HG02623 (cell line): ENCODE measurements around the gene NOTCH3.

Source experiments
- ATAC-seq: cut with Tn5 transposase; IDR thresholded peaks from one replicate; pipeline ENCODE4 v1.9.1; 2021; ENCODE audit warnings: moderate library complexity; ENCODE audit not compliant: unreplicated experiment

NOTCH3 gene

DNA sequence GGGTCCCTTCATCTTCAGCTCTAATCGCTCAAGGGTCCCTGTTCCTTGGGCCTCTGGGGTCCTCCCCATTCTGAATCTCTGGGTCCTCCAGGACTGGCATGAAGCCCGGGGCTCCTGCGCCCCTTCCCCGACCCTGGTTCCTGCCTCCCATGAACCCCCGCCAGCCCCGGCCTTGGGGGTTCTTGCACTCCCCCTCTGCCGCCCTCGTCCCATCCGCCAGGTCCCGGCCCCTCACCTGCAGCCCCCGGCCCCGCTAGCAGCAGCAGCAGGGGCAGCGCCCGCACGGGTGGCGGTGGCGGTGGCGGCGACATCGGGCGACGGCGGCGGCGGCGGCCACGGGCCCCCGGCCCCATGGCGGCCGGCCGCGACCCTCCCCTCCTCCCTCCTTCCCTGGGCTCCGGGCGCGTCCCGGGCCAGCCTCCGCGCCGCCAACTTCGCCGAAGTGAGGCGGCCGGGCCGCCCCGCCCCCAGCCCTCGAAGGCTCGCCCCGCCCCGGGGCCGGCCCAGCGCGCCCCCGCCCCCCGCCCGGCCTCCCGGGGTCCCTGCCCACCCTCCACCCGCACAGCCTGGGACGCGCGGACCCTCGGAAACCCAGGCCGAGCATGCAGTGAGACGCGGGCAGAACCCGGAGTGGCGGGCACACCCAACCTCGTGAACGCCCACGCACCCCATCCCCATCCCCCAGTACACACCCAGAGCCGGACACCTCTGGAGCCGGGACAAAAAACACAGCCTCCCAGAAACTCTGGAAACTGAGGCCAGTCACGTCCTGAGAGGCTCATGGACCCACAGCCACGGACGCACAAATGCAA lies at the start of gene NOTCH3:
TSS of gene NOTCH3 (minus strand) at position 443 of the 812 bp plus-strand sequence. CDS start at position 353, 90 bp downstream.
- ATAC-seq = no peak

DNA sequence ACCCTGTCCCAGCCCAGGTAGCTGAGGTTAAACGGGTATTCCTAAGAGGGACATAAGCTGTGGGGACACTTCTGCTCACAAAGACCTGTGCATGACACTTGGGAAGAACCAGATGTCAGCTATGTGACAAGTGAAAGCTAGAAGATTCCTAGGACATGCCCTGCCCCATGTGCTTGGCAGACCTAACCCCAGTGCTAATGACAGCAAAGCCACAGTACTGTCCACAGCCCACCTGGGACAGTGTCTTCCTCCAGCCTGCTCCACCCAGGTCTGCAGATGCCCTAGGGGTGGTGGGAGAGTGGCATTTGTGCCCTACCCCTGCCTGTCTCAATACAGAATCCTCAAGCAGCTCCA lies 49.8 kb upstream of the NOTCH3 start:
- ATAC-seq = no peak

DNA sequence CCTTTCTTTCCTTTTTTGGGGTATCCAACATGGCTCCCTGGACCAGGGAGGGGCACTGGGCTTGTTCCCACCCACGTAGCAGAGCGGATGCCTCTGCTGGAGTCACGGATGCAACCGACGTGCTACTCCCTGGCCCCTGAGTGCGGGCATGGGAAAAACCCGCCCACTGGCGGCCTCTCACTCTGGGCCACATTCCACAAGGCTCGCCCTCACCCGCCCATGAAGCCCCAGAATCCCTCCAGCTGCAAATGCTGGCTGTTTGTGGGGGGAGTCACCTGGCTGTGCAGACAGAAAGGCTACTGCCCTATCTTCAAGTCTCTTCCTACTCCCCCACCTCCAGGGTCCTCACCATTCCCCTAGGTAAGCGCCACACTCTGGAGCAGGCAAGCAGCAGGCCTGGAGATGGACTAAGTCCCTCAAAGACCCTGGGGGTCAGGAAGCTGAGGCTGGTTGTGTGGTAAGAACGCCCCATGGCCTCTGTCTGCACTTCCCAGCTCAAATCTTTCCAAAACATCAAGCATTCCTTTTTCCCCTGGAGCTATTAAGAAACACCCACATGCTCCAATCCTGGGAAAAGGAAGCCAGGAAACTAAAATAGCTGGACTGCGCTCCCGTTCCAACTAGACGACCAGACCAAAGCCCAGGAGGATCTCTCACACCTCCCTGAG lies 49.3 kb upstream of the NOTCH3 start:
- ATAC-seq = no peak

DNA sequence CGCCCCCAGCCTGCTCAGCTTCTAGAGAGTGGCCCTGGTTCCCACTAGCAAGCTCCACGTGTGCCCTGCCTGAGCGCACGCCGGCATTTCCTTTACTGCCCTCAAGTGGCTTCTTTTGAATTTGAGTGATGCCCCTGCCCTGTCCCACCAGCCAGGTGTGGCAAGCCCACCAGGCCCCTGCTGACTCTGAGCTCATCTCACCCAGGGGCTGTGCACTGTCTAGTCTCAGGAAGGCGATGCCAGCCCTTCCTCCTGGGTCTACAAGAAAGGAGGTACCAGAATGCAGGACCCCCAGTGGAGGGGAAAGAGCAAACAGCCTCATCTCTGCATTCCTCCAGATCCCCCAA lies 48.7 kb upstream of the NOTCH3 start:
- no peak for ATAC-seq

DNA sequence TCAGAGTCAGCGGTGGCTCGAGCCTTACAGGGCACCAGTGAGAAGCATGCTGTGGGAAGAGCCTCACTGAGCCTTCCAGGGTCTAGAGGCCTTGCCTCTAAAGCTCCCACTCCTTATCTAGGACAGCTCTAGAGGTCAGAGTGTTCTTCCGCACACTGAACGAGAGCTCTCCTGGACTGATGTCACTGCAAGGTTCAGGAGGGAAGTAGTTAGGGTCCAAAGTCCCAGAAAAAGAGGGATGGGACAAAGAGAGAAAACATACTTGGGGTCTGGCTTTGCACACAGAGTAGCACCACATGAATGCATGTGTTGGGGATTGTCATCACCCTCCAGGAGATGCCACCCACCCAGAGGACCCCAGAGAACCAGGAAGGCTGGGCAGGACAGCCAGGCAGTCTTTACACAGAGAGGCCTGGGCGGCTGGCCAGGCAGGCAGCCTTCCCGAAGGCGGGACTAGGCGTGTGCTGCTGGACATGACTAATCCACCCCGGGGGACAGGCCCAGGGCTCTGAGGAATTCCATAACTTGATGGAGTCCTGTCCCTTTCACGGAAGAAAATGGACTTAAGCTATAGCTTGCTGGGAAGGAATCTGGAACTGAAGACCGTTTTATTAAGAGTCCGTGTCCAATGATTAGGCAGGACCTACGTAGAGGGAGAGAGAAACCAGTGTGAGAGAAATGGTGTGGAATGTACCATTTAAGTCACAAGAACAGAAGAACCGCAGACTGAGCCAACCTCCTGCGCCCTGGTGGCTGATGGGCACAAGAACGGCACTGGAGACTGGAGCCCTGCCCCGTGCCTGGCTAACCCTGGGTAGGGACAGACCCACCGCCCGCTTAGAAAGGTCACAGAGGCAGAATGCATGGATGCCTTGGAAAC lies 48.1 kb upstream of the NOTCH3 start:
- no peak for ATAC-seq

DNA sequence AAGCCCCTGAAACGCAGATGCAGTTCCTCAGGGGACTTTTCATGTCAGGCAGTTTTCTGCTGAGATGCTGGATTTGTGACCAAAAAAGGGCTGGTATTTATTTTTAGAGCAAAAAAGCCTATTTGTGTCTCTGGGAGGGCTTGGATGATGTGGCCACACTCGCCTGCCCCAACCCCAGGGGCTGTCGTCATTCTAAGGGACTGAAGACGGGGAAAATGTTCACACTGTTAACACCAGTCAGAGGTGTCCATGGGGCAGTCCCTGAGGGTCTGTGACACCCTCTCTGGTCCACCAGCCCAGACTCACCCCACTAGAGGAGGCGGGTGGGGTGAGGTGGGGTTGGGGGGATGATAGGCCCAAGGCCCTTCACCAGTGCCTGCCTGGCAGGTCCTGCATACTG lies 47.3 kb upstream of the NOTCH3 start:
- ATAC-seq = no peak

DNA sequence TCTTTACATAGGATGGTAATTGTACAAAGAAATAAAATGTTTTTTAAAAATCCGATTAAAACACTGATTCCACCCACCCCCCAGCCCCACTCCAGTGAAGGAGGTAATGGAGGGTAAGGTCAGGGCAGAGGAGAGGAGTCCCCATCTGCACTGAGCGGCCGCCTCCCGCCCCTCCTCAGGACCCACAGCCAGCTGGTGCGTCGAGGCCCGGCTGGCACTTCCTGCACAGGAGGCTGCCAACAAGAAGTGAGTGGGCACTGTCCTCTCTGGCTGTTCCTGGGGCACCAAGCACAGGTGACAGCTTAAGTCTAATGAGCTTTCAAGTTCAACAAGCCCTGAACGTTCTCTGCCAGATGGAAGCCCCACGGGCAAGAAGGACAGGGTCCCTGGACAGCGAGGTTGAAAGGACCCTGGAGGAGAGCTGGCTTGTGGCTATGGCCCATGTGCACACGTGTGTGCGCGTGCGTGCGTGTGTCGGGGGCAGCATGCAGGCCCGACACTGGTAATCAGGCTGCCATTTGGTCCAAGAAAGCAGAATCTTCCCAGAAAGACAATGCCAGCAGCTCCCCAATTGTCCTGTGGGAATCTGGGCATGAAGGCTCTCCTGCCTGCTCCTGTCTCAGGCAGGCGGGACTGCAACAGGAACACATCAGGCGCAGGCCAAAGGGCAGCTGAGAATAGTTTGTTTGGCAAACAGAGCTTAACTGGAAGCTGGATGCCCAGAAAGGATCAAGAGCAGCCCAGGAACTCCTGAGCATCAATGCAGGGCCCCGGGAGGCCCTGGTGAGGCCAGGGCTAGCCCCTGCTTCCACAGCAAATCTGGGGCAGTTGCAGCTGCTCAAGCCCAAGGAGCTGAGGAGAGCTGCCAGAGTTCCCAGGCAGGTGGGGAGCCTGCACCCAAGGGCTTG lies 46.6 kb upstream of the NOTCH3 start:
- no peak for ATAC-seq

DNA sequence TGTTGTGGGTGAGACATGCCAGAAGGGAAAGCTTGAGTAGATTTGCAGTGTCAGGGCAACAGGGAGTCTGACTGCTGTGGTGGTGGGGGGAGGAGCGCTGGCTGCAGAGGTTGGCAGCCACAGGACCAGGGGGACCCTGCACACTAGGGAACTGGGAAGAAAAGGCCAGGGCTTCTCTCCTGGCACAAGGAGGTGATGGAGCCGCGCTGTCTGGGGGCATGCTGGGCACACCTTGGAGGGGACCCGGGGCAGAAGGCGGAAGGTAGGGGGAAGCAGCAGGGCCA lies 45.3 kb upstream of the NOTCH3 start:
- no peak for ATAC-seq

DNA sequence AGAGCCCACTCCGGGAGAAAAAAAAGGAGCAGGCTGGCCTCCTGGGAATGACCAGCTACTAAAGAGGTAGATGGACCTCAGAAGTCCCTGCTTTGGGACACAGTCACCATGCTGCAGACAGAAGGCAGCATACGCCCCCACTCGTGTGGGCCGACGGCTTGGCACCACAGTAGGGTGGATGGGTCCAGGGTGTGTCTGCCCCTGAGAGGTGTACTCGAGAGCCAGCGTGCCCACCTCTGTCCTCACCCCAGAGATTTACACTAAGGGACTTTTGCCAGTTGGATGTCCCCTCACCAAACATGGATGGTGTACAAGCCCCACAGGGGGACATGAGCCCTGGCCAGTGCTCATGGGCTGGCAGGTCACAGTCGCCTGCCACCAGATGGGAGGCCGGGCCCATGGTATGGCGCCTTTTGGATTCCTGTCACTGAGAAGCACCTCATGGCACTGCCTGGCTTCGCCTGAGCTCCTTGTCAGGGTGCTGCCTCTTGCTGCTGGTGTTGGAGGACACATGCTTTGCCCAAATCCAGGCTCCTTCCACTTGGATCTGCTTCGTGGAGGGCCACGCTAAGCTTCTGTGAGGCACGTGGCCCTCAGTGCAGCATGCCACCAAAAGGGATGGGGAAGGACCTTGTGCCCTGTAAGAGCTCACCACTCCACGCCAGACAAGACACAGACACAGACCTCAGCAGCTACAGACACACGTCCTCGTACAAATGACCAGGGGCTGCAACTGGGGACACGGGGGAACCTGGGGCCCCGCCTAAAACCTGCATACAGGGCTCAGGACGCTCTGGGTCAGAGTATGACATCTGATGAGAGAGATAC lies 44.8 kb upstream of the NOTCH3 start:
- no peak for ATAC-seq

DNA sequence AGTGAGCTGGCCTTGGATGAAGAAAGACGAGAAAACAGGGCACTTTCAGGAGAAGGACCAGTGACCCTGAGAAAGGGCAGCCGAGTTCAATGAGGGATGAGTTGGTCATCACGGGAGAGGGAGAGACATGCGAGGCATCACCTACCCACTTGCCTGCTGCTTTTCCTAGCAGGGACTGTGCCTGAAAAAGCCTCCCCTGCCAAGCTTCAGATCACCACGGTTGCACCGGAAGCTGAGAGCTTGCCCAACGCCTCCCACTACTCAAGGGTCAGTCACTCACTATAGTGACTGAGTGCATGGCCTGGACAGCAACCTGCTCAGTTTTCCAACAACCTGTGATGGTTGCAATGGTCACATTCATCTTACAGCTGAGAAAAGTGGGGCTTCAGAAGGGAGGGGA lies 44.0 kb upstream of the NOTCH3 start:
- no peak for ATAC-seq

DNA sequence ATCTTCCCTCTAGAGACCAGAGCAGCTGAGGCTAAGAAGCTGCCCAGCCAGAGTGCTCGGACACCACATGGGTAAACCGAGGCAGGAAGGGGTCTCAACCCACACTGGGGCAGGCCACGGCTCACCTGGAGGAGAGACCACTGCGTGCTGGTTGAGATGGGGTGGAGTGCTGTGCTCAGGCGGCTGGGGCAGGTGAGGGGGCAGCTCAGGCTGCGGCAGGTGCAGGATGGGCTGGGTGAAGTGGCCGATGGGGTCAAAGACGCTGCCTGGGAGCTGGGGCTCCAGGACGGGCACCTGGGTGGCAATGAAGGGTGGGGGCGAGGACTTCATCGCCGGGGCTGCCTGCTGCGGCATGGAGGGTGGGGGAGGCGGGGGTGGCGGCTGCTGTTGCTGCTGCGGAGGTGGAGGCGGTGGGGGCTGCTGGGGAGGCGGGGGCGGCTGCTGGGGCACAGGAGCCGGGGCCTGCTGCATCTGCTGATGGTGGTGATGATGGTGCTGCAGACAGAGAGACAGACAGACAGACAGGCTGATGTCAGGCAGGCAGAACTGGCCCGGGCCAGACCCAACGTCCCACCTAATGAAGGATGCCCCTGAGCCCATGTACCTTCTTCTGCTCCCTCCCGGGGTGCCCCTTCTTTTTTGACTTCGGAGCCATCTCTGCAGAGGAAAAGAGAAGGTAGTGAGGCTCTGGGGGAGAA lies 43.5 kb upstream of the NOTCH3 start:
- no peak for ATAC-seq

DNA sequence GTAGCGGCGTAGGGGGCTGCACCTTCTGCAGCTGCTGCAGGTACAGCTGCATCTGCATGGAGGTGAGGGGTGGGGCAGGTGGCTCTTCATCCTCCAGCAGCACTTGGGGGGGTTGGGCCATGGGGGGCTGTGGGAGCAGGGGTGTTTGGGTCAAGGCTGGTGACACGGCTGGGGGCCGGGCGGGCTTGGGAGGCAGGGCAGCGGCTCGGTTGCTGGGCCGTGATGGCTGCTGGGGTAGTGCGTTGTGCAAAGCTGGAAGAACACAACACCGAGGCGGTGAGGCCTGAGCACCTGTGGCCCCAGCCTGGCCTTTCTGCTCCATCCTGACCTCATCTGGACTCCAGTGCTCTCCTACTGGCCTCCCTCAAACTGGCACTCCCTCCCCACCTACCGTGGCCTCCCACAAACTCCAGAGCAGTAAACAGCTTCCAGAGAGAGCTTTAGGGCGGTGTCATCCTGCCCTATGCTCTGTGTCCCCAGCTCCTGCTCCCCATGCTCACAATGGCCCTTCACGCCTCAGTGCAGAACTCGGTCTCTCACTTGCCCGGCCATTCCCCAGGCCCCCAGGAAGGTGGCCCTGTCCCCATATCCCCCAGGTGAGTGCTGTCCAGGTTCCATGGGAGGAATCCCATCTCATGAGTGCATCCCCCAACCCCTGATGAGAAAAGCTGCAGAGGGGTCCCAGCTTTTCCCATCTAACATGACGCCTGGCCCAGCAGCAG lies 42.6 kb upstream of the NOTCH3 start:
- no peak for ATAC-seq

DNA sequence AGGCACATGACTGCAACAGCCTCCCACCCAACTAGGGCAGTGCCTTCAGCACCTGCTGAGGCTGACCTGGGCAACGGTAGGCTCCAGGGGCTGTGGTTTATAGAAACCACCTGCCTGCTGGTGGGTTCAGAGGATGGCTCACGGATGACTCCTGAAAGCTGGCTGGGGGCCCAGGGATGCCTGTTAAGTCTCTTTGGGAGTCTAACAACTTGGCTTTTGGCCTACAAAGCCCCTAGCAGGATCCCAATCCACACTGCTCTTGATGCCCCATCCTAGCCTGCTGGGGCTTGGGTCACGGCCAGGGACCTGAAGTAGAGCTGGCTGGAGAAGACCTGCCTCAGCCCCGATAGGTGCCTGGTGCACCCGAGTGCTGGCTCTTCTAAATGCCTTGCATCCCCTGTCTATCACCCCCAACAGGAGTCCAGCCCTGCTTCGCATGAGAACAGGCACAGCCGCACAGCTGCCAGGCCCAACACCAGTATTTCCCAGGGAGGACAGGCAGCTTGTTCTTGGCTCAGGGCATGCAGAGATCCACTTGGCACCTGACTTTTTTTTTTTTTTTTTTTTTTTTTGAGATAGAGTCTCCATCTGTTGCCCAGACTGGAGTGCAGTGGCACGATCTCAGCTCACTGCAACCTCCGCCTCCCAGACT lies 40.6 kb upstream of the NOTCH3 start:
- no peak for ATAC-seq

DNA sequence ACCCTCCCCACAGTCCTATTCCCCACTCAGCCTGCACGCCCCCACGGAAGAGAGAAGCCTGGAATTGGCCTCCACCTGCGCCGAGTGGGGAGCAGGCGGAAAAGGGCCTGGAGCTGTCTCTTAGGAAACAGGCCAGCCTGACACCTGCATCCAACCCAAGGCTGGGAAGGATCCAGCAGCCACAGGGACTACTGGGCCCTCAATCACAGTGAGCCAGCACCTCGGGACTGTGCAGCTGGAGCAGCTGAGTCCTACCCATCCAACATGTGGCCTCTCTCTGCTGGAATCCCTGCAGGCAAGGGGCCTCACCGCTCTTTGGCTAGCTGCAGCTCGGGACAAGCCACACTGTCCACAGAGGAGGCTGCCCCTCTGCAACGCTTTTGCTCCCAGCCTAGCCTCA lies 39.7 kb upstream of the NOTCH3 start:
- ATAC-seq = no peak

DNA sequence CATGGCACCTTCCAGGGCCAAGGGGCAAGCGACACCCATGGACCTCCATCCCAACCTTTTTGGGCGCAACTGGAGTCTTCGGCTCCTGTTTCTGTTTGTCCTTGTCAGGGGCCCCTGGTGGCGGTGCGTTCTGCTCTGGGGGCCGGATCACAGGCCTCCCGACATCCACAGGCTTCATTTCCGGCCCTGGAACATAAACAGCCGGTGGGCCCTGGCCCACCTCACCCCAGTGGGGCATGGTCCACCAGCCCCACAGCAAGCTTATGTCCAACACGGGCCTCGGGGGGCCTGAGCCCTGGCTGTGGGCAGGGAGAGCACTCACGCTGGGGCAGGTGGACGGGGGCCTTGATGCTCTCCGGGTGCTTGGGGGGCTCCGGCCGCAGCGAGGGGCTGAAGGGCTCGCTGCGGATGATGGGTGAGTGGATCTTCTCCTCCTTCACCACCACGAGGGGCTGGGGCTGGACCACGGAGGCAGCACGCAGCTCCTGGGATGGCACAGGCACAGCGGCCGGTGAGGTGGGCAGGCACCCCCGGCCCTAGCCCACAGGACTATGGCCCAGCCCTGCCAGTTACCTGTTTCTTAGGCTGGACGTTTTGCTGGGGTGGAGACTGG lies 38.6 kb upstream of the NOTCH3 start:
- no peak for ATAC-seq

DNA sequence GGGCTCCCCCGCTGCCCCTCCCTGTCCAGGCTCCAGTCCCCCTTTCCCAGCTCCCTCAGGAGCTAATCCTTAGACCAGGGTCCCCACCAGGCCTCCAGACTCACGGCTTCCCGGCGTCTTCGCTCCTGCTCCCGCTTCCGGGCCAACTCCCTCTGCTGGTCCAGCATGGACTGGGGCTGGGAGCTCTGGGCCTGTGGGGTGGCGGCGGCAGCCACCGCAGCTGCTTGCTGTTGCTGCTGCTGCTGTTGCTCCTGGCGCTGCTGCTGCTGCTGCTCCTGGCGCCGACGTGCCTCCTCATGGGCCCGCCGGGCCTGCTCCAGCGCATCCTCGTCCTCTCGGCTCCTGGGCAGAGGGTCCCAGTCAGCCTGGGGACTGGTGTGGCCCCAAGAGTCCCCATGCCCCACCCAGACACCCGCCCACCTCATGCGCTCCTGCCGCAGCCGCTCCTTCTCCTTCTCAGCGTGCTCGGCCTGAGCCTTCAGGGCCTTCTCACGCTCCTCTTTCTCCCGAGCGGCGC lies 37.9 kb upstream of the NOTCH3 start:
- no peak for ATAC-seq

DNA sequence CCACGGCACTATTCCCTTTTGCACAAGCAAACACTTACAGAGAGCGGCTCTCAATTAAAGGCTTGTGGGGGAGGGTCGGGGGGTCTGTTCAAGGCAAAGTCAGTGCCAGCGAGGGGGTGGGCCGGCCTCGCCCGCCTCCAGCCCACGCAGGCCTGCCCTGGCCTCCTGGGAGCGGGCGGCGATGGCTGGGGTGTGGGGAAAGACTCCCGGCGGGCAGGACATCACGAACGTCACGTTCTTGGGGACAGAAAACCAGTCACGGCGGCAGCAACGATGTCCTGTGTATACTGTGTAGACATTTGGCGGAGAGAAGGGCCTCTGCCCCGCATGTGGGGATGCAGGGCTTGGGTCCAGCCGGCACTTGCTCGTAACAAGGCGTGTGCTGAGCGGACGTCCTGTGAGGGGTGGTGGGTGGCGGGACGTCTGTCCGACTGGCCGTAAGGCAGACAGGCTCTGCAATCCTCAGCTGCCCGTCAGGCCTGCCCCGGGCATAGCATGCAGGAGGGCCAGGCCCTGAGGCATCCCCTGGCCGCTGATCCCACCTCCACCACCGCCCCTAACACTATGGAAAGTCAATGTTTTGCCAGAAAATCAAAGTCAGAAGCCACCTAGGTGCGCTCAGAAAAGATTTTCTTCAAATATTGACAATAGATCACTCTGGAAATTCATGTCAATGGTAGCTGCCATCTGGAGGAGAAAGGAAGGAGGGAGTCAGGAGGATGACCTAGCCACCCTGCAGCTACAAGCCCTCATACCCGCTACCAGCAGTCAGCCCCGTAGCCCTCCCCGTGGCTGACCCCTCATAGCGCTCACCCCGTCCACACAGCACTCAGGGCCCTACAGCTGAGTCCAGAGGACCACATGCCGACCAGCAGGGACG lies 37.2 kb upstream of the NOTCH3 start:
- no peak for ATAC-seq
